ENCODE data around the gene TMEM259. TPM values are rescaled to one million over a fixed set of nuclear protein-coding genes. Genes with fewer than 3 reads are reported as not detected.

Gene TMEM259
- polyA plus RNA-seq, 4 donors, result 98.1 to 152 (median 101) TPM

GRCh38 chr19:990746-991145 is 30.2 kb downstream of the TMEM259 start:
- no peak for DNase-seq (ENCODE audit: low read depth in 4 of 4, low spot score in 3 of 4)

DNA sequence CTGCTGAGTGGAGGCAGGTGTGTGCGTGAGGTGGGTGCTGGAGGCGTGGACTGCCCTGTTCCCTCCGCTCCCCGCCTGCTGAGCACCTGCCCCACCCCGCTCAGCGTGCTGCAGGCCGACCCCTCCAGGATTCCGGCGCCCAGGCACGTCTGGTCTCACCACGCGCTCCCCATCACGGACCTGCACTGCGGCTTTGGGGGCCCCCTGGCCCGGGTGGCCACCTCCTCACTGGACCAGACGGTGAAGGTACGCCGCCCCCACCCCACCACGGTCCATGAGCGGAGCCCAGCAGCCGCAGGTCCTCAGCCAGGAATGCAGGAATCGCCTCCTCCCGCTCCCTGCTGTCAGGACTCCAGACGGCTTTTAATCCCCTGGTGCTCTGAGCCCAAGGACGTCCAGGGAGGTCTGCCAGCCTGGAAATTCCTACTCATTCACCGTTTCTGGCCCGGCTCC is 30.8 kb downstream of the TMEM259 start:
- no peak for DNase-seq (ENCODE audit: low read depth in 4 of 4, low spot score in 3 of 4)

GRCh38 chr19:989381-990081 is 31.4 kb downstream of the TMEM259 start:
- DNase-seq (ENCODE audit: low read depth in 4 of 4, low spot score in 3 of 4), result no peak

DNA sequence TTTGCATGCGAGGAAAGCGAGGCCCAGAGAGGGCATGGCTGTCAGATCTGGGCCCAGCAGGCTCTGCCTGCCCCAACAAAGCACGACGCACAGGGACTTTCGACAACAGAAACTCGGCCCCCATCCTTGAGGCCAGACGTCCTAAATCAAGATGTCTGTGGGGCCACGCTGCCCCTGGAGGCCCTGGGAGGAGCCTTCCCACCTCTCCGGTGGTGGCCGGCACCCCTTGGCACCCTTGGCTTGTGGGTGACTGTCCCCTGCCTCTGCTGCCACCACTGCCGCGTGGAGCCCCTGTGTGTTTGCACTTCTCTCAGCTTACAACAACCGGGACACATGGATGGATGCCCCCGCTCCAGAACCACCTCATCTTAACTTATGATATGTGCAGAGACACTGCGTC is 32.4 kb downstream of the TMEM259 start:
- no peak for DNase-seq (ENCODE audit: low read depth in 4 of 4, low spot score in 3 of 4)

DNA sequence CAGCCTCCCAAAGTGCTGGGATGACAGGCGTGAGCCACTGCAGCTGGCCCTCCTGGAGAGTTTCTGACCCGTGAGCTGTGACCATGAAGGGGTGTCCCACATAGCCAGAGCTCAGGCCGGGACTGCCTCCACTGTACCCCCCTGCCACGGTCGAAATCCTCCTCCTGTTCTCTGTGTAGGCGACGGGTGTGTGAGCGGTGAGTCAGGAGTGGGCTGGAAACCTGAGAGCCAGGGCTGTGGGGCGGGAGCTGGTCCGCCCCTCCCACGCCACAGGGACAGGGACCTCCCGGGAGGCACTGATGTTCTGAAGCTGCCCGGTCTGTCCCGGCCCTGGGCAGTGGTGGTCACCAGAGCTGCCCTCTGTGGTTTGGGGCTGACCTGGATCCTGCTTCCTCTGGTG is 32.8 kb downstream of the TMEM259 start:
- DNase-seq (ENCODE audit: low read depth in 4 of 4, low spot score in 3 of 4), result no peak

DNA sequence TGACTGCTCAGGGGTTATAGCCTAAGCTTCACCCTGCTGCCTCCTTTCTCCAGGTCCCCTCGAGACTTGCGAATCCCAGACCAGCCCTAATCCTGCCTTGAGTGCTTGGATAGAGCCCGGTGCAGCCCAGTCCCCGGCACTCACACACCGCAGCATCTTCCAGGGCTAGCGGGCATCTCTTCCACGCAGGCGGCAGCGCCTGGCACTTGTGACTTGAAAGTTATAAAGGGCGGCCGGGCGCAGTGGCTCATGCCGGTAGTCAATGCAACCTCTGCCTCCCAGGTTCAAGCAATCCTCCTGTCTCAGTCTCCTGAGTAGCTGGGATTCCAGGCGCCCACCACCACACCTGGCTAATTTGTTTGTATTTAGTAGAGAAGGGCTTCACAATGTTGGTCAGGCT is 34.8 kb downstream of the TMEM259 start:
- no peak for DNase-seq (ENCODE audit: low read depth in 4 of 4, low spot score in 3 of 4)

DNA sequence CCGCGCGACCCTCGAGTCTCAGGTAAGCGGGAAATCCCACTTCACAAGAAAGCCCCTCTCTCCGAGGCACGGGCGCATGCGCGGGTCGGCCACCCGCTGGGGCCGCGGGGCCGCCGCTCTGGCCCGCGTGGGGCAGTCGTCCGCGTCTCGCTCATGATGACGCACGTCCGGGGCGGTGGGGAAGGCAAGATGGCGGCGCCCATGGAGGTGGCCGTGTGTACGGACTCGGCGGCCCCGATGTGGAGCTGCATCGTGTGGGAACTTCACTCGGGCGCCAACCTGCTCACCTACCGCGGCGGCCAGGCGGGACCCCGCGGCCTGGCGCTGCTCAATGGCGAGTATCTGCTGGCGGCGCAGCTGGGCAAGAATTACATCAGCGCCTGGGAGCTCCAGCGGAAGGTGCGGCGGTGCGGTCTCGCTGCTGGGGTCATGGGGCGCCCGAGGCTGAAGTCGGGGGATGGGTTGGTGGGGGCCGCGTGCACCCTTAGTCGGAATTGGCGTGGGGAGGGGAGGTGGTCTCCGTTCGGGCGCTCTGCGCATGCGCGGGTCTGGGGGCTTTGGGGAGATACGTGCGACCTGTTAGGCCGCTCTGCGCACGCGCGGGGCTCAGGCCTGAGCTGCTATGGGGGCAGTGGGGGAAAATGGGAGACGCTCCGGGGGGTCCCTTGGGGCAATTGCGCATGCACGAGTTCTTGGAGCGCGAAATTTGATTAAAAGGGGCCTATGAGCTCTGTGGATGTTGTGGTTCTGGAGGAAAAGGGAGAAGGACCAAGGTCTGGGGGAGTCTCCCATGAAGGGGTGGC is 36.6 kb downstream of the TMEM259 start, which contains the start of gene WDR18:
Gene WDR18 (plus strand): TSS at position 181 of the 803 bp plus-strand sequence. CDS start 9 bp downstream, at position 190.
- peak; percentile 75 to 83 (median 81) for DNase-seq (ENCODE audit: low read depth in 4 of 4, low spot score in 3 of 4)

DNA sequence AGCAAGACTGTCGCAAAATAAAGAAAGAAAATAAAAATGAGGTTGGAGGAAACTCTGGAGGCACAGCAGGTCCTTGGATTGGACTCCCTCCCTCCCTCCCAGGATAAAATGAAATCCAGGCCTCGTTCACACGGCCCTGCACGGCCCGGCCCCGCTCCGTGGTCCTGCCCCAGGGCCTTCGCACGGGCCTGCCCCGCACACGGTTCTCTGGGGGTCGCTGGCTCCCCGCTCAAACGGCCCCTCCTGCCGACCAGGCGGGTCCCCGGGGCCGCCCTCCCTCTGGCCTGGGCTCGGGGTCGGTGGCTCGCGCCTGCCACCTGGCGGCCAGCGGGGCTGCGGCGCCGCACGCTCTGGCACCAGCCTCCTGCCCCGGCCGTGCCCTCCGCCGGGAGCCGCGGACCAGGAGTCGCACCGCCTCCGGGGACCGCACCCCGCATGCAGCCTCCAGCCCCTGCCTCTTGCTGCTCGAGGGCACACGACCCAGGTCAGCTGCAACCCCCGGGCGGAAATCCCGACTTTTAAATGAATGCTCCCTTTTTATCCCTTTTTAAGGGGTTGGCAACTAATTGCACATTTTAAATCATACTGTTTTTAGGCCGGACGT is 38.3 kb downstream of the TMEM259 start:
- peak in 1 of 4 donors; percentile 74 for DNase-seq (ENCODE audit: low read depth in 4 of 4, low spot score in 3 of 4)

GRCh38 chr19:980133-980998 is 40.6 kb downstream of the TMEM259 start:
- DNase-seq (ENCODE audit: low read depth in 4 of 4, low spot score in 3 of 4), result no peak

DNA sequence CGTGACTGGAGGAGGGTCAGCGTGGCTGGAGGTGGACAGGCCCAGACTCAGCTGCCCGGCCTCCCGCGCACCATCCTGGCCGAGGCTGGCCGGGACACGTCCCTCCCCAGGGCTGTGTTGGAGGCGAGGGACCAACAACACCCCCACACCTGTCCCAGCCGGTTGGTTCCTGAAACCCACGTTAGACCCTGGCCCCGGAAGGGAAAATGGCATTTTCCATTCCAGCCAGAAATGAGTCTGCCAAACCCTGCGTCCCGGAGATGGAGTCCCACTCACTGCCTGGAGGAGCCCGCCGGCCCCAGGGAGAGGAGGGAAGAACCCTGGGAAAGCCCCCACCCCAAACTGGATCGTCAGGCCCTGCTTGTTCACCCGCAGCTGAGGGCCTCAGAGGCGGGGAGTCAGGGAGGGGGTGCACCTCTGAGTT is 41.6 kb downstream of the TMEM259 start:
- DNase-seq (ENCODE audit: low read depth in 4 of 4, low spot score in 3 of 4), result no peak

- no peak for DNase-seq (ENCODE audit: low read depth in 4 of 4, low spot score in 3 of 4)
Measured at GRCh38 chr19:977058-977464, 43.9 kb downstream of the TMEM259 start.

GRCh38 chr19:976476-976875 is 44.4 kb downstream of the TMEM259 start:
- DNase-seq (ENCODE audit: low read depth in 4 of 4, low spot score in 3 of 4), result no peak

- no peak for DNase-seq (ENCODE audit: low read depth in 4 of 4, low spot score in 3 of 4)
Measured at GRCh38 chr19:974564-975257, 46.2 kb downstream of the TMEM259 start.

GRCh38 chr19:973726-974563 is 47.0 kb downstream of the TMEM259 start:
- DNase-seq (ENCODE audit: low read depth in 4 of 4, low spot score in 3 of 4), result no peak

GRCh38 chr19:972281-972680 is 48.6 kb downstream of the TMEM259 start:
- DNase-seq (ENCODE audit: low read depth in 4 of 4, low spot score in 3 of 4), result no peak

GRCh38 chr19:971795-972194 is 49.1 kb downstream of the TMEM259 start:
- DNase-seq (ENCODE audit: low read depth in 4 of 4, low spot score in 3 of 4), result no peak

DNA sequence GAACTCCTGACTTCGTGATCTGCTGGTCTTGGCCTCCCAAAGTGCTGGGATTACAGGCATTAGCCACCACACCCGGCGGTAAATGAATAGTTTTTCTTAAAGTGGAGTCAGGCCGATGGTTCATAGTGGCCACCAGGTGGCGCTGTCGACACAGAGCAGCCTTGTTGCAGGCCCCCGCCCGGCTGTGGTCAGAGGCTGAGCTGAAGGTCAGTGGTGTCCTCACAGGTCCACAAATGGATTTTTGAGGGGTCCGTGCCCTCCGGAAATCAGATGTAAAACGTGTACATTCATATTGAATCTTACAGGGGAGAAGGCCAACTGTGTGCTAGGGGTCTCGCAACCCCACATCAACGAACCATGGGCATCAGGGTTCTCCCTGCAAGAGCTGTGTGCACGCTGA is 50.2 kb downstream of the TMEM259 start:
- DNase-seq (ENCODE audit: low read depth in 4 of 4, low spot score in 3 of 4), result no peak

- no peak for DNase-seq (ENCODE audit: low read depth in 4 of 4, low spot score in 3 of 4)
Measured at GRCh38 chr19:966485-967088, 54.3 kb downstream of the TMEM259 start.

Data from right renal pelvis (tissue), 4 donors.